HG02981 (cell line): ENCODE results near the gene SHLD1.
A peak's percentile ranks its signal among the peaks of the same experiment; 100 is the strongest.
"Not testable (repeated sequence)": the region's sequence is repeated elsewhere in the genome, so short reads cannot be mapped to it uniquely, and the experiment has no call there.

Source experiments
- ATAC-seq: cut with Tn5 transposase; IDR thresholded peaks from one replicate; pipeline ENCODE4 v1.9.1; 2021; ENCODE audit warnings: mild to moderate bottlenecking, moderate library complexity; ENCODE audit not compliant: unreplicated experiment

The SHLD1 gene

DNA sequence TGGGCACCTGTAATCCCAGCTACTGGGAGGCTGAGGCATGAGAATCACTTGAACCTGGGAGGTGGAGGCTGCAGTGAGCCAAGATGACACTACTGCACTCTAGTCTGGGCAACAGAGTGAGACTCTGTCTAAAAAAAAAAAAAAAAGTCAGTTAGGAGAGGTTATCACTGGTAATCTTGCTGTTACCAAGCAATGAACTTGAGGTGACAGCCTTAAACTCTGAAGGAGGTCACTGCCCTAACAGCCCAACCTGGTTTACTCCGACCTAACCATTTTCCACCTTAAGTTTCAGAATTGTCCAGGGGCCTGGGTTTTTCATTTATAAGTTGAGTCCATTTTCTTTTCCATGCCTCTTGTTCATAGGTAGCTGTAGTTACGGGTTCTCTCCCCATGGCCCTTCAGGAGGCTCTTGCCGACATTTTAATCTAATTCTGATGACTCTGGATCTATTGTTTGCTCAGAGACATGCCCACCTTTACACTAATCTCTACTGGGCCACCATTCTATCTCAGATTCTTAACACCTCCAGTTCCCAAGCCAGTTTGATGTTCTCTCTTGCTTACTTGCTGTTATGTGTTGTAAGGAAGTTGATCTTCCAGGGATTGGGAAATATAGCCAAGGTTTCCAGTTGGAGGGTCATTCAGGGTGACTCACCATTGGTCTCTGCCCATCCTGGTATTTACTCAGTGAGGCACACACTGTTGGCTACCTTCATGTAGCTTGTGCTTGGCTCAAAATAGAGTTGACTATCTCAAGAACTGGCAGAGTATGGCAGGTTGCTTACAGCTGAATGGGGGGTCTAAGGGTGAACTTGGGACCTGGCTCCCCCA is 29.1 kb downstream of the SHLD1 start:
- ATAC-seq, result no peak

DNA sequence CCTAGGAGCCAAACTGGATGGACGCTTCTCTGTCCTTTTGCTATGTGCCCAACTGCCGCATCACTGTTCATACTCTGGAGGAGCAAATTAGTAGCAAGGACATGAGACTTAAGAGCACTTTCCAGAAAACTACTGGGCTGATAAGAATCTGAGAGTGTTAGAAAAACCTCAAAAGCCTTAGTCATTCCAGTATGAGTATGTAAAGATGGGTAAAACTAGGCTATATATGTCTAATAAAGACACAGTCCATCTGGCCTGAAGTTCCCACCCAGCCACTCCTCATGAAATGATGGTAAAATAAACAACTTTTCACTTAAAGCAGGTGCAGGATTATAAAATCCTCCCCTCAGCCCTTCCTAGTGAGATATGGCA is 30.6 kb downstream of the SHLD1 start:
- ATAC-seq, result no peak

DNA sequence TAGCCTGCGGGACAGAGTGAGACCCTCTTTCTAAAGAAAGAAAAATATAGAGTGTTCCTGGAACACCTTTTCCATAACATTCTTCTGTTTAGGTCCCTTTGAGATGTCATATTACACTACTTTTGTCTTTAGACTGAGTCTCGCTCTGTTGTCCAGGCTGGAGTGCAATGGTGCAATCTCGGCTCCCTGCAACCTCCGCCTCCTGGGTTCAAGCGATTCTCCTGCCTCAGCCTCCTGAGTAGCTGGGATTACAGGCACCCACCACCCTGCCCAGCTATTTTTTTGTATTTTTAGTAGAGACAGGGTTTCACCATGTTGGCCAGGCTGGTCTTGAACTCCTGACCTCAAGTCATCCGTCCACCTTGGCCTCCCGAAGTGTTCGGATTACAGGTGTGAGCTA is 31.2 kb downstream of the SHLD1 start:
- not testable (repeated sequence) for ATAC-seq

DNA sequence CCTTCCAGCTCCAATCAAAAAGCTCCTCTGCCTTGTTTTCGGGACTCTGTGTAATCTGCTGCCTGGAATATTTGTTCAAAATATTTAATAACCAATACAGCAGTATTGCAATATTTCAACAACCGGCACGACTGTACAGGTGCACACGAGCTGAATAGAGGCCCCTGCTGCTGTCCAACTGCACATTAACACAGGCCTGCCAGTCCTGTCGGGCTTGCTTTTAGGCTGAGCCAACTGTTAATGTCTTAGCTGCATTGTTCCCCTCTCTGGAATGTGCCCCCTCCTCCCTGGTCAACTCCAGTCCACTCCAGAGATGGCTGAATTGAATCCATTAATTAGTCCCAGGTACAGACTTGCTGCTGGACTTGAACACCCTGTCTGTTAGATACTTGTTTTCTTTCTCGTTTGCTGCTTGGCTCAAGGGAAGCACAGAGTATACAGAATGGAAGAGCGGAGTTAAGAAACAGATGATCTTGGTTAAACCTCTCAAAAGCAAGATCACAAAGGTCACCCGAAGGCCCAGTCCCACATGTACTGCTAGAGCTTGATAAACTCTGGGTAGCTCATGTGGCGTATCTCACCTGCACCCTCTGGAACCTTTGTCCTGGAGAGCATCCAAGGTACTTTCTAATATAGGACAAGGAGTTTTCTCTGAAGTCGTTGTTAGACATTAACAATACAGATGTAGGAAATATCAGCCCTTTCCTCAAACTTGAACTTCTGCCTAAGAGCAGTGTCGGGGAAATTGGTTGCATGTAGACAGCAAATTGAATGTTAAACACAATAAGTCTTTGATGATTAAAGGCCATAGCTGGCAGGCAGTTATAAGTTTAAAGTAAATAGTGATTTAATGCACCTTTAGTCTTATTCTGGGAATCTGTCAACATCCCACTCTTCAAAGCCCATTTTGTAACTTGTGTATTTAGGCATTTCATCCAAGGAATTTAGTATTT is 31.9 kb downstream of the SHLD1 start:
- ATAC-seq, result no peak

DNA sequence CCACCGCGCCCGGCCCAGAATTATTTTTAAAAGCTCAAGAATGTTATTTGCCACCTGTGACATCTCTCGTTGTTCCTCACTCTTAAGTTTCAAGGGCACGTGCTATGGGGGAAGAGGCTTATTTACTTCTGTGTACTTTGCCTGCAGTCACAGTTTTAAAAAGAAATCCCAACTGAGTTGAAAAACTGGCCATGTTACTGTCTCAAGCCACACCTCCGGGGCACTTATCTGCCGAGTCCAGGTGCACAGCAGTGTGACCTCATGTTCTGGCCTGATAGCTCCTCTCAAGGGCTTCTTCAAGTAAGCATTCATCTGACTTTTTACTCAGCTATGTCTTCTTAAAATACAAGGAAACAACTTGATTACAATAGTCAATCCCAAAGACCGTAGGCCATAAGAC is 34.5 kb downstream of the SHLD1 start:
- no peak for ATAC-seq

DNA sequence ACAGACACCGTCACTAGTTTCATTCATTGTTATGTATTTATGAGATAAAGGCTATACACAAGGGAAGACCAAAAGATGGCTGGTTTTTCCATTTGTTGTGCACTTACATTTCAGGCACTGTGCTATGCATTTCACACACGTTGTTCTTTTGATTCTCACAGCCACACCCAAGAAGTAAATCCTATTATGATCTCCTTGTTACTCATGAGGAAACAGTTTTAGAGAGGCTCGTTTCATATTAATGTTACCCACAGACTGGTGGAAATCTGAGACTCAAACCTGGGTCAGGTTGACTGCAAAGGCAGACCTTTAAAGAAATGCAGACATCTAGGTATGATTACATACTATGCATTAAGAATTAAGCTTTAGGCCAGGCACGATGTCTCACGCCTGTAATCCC is 34.9 kb downstream of the SHLD1 start:
- ATAC-seq, result no peak

DNA sequence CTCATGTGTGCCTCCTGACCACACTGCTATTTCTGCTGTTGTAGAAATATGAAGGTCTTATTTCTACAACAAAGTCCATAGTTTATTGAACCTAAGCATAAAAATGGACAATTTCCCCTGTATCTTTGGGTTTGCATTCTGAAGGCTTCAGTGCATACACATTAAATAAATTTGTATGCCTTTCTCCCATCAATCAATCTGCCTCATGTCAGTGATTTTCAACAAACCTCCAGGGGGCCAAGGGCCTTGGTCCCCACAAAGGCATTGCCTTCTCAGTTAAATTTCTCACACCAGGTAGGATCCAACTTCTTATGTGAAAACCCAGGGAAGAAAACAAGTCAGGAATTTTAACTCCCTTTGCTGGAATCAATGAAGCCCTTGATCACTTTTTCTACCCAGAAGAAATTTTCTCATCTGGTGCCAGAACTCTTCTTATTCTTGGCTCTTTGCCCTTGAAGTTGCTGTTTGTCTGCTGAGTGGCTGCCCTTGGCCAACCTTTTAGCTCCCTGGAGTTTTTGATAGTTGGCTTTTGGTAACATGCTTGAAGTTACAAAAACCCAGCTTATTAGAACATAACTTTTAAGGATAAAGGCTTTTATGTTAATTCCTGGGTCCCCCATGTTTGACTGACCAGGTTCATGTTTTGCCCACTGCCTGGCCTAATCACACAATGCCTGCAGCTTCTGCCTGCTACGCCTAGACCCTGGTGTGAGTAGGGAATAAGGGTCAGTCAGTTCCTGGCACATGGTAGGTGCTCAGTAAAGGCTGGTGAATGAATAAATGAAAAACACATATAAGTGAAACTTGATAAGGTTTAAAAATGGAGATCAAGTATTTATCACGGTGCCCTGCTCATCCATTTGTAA is 37.0 kb downstream of the SHLD1 start:
- ATAC-seq, result no peak

DNA sequence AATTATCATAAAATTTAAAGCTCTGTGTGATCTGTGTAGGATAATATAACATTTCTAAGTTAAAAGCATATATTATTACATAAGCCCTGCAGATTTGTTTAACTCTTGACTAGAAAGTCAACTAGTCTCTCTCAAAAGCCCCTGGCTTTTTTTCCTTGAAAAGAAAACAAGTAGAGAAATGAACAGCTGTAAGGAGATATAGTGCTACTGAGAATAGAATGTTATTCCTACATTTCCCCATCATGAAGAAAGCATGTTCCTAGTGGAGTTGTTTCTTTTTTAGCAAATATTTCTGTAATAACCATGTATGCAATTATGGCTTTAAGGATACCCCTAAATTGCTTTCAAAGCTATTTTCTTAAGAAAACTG is 37.6 kb downstream of the SHLD1 start:
- ATAC-seq, result no peak

DNA sequence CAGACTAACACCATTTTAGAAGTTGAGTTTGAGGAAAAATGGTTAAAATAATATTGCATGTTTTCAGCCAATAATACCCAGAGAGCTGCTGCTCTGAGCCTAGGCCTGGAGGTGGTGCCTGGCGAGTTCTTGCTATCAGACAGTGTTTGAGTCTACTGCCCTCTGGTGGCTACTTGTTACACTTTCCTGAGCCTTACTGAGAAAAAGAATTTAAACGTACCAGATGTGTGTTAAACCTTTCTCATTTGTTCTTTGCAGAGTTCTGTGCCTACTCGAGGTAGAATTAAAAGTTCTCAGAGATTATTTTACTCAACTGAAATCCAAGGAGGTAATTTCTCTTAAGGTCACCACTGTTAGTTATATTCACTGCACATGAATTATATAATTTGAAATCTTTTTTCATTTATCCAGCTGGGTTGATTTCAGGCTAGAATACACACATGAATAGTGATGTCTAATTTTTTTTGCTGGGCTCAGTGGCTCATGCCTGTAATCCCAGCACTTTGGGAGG is 38.2 kb downstream of the SHLD1 start:
- peak; percentile 80 for ATAC-seq

DNA sequence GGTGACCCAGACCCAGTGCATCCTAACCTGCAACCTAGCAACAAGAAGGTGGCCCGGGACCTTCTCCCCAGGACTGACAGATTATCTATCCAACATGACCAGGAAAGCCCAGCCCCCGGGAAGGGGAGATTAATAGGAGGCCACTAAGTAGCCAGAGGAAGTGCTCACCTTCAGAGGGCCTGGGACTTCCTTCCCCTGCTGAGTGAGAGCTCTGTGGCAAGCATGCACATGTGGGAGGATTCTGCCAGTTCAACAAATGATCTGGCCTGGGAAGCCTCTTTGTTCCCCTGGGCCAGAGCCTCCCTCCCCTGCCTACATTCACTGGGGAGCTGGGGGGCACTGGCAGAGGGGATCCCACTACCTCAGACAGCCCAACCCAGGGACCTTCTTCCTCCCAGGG is 39.6 kb downstream of the SHLD1 start:
- ATAC-seq, result no peak

DNA sequence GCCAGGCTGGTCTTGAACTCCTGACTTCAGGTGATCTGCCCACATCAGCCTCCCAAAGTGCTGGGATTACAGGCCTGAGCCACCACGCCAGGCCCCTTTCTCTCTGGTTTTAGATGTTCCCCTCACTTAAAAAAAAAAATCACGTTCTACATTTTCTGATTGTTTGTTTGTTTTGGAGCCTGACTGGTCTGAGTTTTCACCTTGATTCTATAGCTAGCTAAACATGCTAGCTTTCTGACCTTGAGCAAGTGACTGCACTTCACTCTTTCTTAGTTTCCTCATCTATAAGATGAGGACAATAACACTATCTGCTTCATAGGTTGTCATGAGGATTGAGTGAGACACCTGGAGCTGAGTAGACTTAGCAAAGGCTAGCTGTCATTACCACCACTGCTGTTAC is 43.7 kb downstream of the SHLD1 start:
- ATAC-seq, result no peak

DNA sequence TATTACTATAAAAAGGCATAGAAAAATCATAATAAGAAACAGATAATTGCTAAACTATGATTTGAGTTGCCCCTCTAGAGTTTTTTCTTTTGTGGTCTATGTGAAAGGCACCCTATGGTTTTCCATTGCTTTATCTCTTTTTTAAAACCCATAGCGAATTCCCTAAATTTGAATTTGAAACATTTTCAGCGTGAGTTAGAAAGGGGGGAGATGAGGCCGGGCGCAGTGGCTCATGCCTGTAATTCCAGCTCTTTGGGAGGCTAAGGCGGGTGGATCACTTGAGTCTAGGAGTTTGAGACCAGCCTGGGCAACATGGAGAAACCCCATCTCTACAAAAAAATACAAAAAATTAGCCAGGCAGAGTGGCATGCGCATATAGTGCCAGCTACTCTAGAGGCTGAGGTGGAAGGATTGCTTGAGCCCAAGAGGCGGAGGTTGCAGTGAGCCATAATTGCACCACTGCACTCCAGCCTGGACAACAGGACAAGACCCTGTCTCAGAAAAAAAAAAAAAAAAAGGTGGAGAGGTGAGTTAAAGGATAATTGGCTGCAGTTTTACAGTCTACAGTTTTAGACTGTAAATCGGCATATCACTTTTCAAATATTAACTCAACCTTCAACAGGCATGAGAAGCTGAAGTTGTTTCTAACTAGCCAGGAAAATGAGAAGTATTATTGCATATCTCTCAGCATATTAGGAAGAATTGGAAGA is 46.3 kb downstream of the SHLD1 start:
- no peak for ATAC-seq

DNA sequence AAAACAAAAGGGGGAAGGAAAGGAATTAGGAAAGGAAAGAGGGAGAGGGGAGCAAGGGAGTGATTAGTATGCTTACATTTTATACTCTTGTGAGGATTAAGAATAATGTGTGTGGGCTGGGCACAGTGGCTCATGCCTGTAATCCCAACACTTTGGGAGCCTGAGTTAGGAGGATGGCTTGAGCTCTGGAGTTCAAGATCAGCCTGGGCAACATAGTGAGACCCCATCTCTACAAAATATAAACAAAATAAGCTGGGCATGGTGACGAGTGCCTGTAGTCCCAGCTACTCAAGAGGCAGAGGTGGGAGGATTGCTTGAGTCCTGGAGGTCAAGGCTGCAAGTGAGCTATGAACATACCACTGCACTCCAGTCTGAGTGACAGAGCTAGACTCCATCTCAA is 47.0 kb downstream of the SHLD1 start:
- ATAC-seq, result no peak

DNA sequence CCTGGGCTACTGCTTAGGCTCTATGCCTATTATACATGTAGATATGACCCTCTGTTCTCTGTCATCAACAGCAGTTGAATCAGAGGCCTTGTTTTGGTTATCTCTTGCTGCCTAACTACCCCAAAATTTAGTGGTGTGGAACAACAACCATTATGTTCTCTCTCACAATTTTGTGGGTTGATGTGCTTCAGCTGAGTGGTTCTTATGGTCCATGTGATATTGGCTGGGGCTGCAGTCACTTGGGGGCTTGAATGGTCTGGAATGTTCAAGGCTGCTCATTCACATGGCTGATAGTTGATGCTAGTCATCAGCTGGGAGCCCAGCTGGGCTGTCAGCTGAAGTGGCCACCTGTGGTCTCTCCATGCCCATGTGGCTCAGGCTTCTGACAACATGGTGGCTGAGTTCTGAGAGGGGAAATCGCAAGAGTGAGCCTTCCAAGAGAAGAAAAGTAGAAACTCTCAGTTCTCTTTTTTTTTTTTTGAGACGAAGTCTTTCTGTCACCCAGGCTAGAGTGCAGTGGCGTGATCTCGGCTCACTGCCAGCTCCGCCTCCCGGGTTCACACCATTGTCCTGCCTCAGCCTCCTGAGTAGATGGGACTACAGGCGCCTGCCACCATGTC is 47.8 kb downstream of the SHLD1 start:
- ATAC-seq, result peak; percentile 91

DNA sequence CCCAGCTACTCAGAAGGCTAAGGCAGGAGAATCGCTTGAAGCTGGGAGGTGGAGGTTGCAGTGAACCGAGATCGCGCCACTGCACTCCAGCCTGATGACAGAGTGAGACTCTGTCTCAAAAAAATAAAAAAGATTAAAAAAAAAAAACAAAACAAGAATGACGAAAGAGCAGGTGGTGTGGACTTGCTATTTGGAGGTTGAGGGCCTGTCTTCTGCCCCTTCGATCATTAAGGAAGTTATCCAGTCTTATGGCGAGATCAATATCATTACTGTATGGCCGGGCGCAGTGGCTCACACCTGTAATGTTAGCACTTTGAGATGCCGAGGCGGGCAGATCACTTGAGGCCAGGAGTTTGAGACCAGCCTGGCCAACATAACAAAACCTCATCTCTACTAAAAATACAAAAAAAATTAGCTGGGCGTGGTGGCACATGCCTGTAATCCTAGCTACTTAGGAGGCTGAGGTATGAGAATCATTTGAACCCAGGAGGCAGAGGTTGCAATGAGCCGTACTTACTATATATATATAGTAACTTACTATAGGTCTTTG is 53.6 kb downstream of the SHLD1 start:
- not testable (repeated sequence) for ATAC-seq

DNA sequence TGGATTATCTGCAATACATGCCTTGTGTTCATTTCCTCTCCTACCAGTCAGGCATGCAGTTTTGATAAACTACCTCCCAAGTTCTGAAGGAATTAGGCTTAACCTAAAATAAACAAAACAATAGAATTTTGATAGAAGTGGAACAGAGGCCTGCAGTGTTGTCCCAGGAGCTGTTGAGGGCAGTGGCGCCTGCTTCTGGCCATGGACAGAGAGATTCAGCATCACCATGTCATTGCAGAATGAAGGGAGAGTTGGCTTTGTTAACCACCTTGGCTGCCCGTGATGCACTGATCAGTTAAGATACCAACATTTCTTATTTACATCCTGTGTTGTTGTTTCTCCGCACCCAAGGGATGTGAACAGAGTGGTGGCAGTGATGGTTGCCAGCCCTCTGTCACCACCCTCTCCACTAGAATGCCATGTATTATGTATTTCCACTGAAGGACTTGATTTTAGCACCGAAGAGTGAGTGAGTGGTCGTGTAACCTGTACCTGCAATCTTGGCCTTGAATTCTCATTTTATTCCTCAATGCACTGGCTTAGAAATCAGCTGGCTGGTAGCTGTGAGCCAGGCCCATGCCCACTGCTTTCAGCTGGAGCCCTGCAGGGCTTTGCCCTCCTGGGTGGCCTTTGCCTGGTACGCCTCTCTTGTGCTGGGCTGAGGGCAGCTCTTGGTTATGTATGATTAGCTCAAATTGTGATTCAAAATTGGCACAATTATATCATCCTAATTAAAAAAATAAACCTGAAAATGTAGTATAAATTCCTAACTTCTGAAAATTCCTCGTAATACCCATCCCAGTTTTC is 56.5 kb downstream of the SHLD1 start:
- ATAC-seq, result no peak

DNA sequence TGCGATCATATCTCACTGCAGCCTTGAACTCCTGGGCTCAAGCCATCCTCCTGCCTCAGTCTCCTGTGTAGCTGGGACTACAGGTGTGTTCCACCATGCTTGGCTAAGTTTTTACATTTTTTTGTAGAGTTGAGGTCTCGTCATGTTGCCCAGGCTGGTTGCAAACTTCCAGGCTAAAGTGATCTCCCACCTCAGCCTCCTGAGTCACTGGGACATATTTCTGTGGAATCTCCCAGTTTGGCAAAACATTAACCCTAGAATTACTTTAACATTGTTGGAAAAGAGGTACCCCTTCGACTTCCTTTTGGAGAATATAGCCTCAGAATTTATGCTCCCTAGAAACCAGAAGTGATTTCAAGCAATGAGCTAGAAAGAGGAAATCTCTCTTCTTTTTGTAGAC is 57.2 kb downstream of the SHLD1 start:
- no peak for ATAC-seq

DNA sequence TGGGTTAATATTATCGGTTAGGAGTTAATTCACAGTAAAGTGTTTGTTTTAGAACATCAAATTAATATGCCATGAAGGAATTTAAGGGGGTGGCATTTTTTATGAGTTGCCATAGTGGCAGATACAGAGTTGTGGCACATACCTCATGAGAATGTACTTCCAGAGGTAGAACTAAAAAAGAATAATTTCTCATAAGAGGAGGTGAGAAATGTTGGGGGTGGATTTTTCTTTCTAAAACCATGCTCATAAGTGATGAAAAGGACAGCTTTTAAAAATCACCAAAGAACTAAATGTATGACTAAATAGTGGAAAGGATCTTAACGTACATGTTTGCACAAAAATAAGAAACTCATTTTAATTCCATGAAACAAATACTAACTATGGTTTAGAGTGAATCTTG is 58.7 kb downstream of the SHLD1 start:
- ATAC-seq, result no peak

DNA sequence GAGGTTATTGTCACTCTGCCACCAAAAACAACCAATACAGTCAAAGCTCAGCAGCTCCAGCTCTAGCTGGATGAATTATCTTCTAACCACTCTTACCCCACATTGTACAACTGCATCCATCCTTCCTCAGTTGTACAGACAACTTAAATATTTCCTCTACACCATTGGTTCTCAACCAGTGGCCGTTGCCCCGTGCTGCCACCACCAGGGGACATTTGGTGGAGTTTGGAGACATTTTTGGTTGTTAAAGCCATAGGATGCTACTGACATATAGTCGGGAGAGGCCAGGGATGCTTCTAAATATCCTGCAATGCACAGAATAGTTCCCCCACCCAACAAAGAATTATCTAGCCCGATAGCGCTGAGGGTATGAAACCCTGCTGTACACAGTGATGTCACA is 59.3 kb downstream of the SHLD1 start:
- no peak for ATAC-seq
